ENCODE measurements around the gene PSAP. TPM values are rescaled to one million over a fixed set of nuclear protein-coding genes. Genes with fewer than 3 reads are reported as not detected.
A peak's percentile ranks its signal among the peaks of the same experiment; 100 is the strongest.

Gene PSAP
- total and polyA plus RNA-seq, 2 experiments from 2014 or later: 151 to 391 TPM

DNA sequence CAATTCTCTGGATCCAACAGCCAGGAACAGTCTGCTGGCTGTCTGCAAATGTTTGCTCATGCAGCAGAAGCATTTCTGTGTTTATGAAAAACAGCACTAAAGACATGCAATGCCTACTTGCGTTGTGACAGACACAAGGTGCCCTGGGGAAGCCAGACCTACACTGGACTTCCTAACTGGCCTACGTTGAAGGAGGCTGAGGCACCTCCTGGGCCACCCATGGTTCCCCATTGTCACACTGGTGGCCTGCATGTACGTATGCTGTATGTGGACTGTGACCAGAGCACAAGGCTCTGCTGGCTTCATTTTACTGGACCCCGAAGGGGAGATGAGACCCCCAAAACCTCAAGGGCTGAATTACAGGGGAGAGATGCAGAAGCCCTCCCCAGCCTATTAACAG is 27.7 kb downstream of the PSAP start:
- H3K9me2 ChIP-seq (ENCODE audit: insufficient read depth): no peaks in the 10 kb centered on the region
- H3K4me3 ChIP-seq: no peak overlapping the region
- H3K4me1 Mint-ChIP-seq: peaks cover 4% of the 10 kb centered on the region; the same call in 2 of the 3 replicates
- H2AFZ ChIP-seq: no peak overlapping the region
- peaks cover 73% of the 10 kb centered on the region for H3K36me3 ChIP-seq (ENCODE audit: insufficient read depth)
- H3K4me3 Mint-ChIP-seq: no peak overlapping the region
- peaks cover 4% of the 10 kb centered on the region for H3K27me3 Mint-ChIP-seq (ENCODE audit: insufficient read depth, low read depth, poor library complexity)
- peaks cover 10% of the 10 kb centered on the region for H3K4me1 ChIP-seq (ENCODE audit: insufficient read depth)
- no peaks in the 10 kb centered on the region for H3K79me2 ChIP-seq (replicated peaks; ENCODE audit: insufficient read depth)
- peaks cover 86% of the 10 kb centered on the region for H3K36me3 Mint-ChIP-seq (ENCODE audit: low read depth)
- H3F3A ChIP-seq (replicated peaks; ENCODE audit: low read depth): no peaks in the 10 kb centered on the region
- DNase-seq (ENCODE audit: low spot score): no peak
- peak overlapping the region; percentile 19; the same call in 1 of the 2 replicates for H3K27ac Mint-ChIP-seq
- H4K20me1 ChIP-seq (replicated peaks; ENCODE audit: insufficient read depth): peaks cover 4% of the 10 kb centered on the region; the same call in 1 of the 2 replicates
- no peaks in the 10 kb centered on the region for H3K9me3 Mint-ChIP-seq
- TF ChIP-seq POLR2AphosphoS5 (IDR thresholded peaks at IDR 0.05; ENCODE audit: low read depth): no peak
- TF ChIP-seq ZNF114 (CRISPR knock-in tag; IDR thresholded peaks at IDR 0.05): no peak
- no peak for TF ChIP-seq CTCF (conservative IDR thresholded peaks at IDR 0.05; ENCODE audit: low read depth in 2 of 2)
- TF ChIP-seq, protein P1, sequence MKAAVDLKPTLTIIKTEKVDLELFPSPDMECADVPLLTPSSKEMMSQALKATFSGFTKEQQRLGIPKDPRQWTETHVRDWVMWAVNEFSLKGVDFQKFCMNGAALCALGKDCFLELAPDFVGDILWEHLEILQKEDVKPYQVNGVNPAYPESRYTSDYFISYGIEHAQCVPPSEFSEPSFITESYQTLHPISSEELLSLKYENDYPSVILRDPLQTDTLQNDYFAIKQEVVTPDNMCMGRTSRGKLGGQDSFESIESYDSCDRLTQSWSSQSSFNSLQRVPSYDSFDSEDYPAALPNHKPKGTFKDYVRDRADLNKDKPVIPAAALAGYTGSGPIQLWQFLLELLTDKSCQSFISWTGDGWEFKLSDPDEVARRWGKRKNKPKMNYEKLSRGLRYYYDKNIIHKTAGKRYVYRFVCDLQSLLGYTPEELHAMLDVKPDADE (IDR thresholded peaks at IDR 0.05): no peak
- TF ChIP-seq CREB1 (CRISPR knock-in tag; IDR thresholded peaks at IDR 0.05; ENCODE audit: low read depth): no peak
- no peak for TF ChIP-seq ZNF331 (CRISPR knock-in tag; IDR thresholded peaks at IDR 0.05; ENCODE audit: low read depth)
- no peak for TF ChIP-seq JUNB (IDR thresholded peaks at IDR 0.05; ENCODE audit: unreplicated experiment)
- no peak for TF ChIP-seq REST (IDR thresholded peaks at IDR 0.05; ENCODE audit: unreplicated experiment)
- no peak for TF ChIP-seq NANOG (IDR thresholded peaks at IDR 0.05; ENCODE audit: borderline replicate concordance)
- no peak for TF ChIP-seq EZH2 (IDR thresholded peaks at IDR 0.05; ENCODE audit: low read depth, unreplicated experiment)
- TF ChIP-seq ZNF462 (CRISPR knock-in tag; IDR thresholded peaks at IDR 0.05): no peak
- TF ChIP-seq EZH2phosphoT487 (IDR thresholded peaks at IDR 0.05; ENCODE audit: unreplicated experiment): no peak
- no peak for TF ChIP-seq STAT1 (IDR thresholded peaks at IDR 0.05; ENCODE audit: unreplicated experiment)
- no peak for ATAC-seq
- peak overlapping the region; percentile 65; the same call in 1 of the 2 replicates for H3K27ac ChIP-seq (ENCODE audit: low read depth)
- no peak overlapping the region for H3K4me2 ChIP-seq
- no peaks in the 10 kb centered on the region for H3K27me3 ChIP-seq (ENCODE audit: insufficient read depth)
